Measurements from ENCODE around the gene SPAG4.

Gene SPAG4

GRCh38 chr20:35660122-35660937, 44.7 kb downstream of the SPAG4 start:
- no peak for DNase-seq (ENCODE audit: low spot score)

DNA sequence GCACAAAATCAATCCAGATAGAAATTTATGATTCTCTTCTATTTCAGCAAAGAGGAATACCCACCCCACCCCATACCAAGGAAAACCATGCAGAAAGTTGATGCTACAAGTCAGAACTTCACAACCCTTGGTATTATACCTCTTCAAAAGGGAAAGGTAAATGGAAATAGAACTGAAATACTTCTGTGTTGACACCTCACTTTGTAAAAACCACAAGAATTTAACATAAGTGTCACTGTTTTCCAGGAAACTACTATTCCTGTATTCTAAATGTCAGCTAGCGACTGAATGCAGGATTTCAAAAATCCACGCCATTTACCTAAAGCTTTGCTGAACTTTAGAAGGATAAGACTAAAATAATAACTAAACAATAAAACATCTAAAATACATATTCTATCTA, 45.4 kb downstream of the SPAG4 start:
- no peak for DNase-seq (ENCODE audit: low spot score)

- no peak for DNase-seq (ENCODE audit: low spot score)
Measured at GRCh38 chr20:35661908-35662307, 46.3 kb downstream of the SPAG4 start.

DNA sequence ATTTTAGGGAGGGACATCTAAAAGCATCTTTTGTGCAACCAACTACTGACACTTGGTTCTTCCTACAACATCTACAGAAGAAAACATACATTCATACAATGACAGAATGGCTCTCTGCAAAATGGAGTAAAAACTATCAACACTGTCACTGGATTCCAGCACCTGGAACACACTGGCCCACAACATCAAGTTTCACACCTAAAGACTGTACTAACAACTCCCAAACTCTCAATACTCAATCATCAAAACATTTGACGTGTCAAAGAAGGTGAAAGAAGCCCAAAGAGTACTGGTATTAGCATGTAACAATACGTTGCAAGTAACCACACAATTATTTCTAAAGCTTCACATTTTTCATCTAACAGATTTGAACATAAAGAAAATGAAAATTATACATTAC, 46.9 kb downstream of the SPAG4 start:
- DNase-seq (ENCODE audit: low spot score) = no peak

- DNase-seq (ENCODE audit: low spot score) = peak; percentile 16
Measured at GRCh38 chr20:35663516-35664465, 48.2 kb downstream of the SPAG4 start.

GRCh38 chr20:35664466-35665206, 49.0 kb downstream of the SPAG4 start, which contains the start of the genes CPNE1 and RBM12:
TSS of gene CPNE1 (minus strand) at chr20:35664900. CDS start at chr20:35632923, 31,977 bp downstream.
TSS of gene RBM12 (minus strand) at chr20:35664900. CDS start at chr20:35655322, 9,578 bp downstream.
- DNase-seq (ENCODE audit: low spot score) = peak; percentile 91

DNA sequence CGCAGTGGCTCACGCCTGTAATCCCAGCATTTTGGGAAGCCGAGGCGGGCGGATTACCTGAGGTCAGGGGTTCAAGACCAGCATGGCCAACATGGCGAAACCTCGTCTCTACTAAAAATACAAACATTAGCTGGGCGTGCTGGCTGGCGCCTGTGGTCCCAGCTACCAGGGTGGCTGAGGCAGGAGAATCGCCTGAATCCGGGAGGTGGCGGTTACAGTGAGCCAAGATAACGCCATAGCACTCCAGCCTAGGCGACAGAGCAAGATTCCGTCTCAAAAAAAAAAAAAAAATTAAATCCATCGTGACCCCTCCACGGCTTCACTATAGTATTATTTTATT, 50.3 kb downstream of the SPAG4 start:
- no peak for DNase-seq (ENCODE audit: low spot score)

GRCh38 chr20:35669221-35669620, 53.6 kb downstream of the SPAG4 start:
- no peak for DNase-seq (ENCODE audit: low spot score)

GRCh38 chr20:35669681-35670080, 54.1 kb downstream of the SPAG4 start:
- no peak for DNase-seq (ENCODE audit: low spot score)

Measured in kidney capillary endothelial cell (primary cell).